Forelimb muscle (tissue), 1 donor: Measurements from ENCODE around the gene LIN7B. TPM values are rescaled to one million over a fixed set of nuclear protein-coding genes. Genes with fewer than 3 reads are reported as not detected.

ENCODE experiments used
- DNase-seq: peaks from one replicate; pipeline ENCODE4 v3.0.0-alpha.2; 2013; ENCODE audit warnings: low read depth
- polyA plus RNA-seq: library from polyadenylated mRNA; unstranded; fragments of 120-200 nt; gene quantifications from one replicate; pipeline ENCODE4 v1.2.1, GENCODE V29; 2013; ENCODE audit not compliant: insufficient read length

The LIN7B gene
- polyA plus RNA-seq, 1 donor: 16.1 TPM

DNA sequence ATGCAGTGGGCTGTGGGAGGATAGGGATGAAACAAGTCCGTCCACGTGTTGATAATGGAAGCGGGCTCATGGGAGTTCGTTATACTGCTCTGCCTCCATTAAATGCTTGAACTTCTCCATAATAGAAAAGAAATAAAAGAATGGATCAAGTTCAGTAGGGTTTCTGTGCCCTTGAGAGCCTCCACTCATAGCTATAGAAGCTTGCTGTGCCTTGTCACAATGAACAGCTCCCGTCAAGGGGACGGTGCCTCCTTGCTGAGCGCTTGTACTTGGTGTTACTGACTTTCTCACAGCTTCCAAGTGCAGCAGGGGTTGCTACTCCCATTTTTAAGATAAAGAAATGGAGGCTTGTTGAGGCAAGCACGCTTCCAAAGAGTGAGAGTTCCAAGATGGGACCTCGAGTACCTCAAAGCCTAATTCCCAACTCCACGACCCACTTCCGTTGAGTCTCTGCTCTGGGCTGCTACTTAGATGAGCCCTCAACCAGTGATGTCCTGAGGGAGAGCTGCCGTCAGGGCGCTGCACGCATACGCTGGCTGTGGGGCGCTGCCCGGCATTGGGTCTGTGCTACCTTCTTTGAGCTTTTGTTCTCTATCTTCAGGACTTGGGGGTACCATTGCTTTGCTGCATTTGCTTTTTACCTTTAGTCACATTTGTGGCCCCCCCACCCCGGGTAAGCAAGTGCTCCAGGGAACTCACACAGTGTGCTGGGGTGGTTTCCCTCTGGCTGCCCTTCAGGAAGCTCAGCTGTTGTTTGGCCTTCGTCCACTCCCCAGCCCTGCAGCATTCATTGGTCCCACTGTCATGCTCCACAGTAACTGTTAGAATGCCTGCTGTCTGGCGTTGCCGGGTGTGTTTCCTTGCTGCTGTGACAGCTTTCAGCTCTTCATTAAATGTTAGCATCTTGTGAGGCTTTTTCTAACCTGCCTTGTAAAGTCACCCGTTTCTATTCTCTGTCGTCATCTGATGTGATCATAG lies 19.4 kb upstream of the LIN7B start:
- no peak for DNase-seq

DNA sequence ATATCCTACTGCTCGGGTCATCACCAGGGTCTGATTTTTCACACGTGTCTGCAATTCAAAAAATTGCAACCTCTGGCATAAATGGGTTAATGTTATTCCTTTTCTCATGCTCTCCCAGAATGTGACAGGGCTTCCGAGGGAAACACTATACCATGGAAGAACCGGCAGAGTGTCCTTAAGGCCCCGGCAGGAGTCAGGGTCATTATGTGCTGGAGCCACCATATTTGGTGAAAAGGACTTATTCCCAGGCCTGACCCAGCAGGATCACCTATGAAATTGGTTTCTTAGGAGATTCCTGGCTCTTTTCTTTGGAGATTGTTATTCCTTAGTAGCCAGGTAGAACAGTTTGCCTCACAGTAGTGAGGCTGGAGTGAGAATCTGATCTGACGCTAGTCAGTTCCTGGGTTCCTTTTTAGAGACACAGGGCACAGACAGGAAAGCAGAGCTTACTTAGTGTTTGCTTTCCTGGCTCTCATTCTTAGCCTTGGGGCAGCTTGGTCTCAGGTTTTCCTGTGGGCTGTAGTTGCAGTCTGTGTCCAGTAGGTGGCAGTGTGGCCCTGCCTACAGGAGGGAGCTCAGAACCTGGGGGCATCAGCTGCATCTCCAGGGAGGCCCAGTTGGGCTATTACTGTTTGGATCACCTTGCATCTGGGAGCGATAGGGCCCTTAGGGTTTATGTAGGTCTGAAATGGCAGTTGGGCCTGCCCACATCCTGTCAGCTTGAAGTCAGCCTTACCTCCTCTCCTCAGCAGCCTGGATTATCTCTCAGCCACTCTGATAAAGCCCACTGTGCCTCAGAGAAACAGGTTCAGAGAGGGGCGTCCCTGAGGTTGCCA lies 16.5 kb upstream of the LIN7B start:
- DNase-seq: no peak

DNA sequence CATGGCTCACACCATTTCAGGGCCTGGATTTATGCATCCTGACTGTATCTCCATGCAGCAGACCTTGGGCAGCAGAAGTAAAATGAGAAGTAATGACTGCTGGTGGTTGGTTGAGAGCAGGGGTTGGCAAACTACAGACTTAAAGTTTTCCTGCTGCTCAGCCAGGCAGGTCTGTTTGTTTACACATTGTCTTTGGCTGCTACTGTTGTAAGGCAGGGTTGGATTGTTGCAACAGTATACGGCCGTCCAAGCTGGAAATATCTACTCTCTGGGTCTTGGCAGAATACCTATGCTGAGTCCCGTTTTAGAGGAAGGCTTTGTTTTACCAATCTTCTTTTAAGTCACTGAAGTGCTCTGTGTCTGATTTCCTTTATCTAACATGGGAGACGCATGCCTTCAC lies 15.4 kb upstream of the LIN7B start:
- DNase-seq: no peak

DNA sequence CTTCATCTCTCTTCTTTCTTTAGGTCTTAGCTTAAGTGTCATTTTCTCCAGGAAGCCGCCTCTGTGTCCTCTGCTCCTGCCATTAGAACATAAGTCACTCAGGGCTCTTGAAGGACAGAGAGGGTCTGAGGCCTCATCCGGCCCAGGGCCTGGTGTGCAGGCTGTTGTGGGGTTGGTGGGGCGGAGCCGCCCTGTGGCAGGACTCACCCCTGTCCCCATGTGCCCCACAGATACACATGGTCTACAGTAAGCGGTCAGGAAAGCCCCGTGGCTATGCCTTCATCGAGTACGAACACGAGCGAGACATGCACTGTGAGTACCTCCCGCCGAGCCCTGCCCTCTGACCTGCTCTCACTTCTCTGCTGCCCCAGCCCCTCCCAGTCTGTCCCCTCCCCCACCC lies 13.0 kb upstream of the LIN7B start:
- DNase-seq: no peak

DNA sequence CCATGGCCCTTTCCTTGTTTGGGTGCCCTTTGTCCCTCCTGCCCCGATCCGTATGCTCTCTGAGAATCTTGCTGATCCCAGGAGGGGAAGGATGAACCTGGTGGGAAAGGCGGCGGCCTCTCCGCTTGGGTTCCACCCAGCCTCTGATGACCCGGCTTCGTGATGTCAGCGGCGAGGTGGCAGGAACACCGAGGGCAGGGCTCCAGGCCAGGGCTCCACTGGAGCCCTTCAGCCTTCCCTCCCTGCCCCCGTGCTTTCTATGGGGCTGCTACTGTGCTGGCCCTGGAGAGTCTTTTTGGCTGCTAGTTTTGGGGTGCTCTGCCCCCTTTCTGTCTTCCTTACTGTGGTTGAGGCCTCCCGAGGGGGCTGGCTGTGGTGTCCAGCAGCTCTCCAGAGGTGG lies 11.9 kb upstream of the LIN7B start:
- no peak for DNase-seq

DNA sequence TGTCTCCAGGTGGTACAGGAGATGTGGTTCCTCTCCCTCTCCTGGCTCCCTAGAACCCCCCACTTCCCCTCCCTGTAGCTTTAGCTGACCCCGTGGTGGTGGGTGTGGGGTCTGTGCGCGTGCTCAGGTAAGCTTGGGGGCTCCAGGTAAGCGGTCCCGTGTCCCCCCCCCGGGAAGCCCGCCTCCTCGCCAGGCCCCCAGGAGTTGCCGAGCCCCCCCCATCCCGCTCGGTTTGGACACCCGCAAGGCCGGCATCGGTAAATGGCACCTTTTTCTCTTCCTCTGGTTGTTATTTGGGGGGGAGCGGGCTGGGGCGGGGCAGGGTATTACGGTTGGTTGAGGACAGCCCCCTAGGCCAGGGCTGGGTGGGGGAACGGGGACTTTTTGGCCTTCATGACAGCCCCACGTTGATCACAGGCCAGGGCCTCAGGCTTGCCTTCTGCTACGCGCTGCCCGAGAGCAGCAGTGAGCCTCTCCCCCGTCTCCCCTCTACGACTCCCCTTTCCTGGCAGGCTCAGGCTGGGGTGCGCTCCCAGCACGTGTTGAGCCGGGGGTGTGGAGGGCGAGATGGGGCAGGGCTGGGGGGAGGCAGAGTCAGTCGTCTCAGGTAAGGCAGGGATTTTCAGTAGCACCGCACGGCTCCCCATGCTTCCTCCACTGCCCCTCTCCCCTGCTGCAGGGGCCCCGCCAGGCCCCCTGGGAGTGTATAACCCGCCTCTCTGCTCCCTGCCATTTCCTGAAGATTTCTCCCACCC lies 10.7 kb upstream of the LIN7B start:
- no peak for DNase-seq

DNA sequence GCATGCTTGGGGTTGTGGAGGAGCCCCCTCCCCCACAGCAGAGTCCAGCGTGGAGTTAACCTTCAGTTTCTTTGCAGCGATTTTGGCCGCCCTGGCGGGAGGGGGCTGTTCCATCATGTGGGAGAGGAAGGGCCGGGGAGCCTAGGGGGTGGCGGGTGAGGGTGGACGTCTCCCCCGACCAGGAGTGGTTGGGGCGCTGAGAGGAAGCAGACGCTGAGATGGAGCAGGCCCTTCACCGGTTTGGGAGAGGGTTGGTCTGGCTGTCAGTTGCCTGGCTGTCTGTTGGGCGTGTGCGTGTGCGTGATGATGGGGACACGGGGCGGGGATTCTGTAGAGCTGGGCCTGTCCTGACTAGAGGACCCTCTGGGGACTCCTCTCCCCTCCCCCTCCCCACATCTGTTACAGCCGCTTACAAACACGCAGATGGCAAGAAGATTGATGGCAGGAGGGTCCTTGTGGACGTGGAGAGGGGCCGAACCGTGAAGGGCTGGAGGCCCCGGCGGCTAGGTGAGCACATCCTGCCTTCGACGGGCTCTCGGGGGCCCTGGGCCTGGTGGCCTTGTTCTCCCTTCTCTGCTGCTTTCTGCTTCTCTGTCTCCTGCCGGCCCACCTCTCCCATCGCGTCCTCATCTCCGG lies 9.8 kb upstream of the LIN7B start:
- DNase-seq: no peak

DNA sequence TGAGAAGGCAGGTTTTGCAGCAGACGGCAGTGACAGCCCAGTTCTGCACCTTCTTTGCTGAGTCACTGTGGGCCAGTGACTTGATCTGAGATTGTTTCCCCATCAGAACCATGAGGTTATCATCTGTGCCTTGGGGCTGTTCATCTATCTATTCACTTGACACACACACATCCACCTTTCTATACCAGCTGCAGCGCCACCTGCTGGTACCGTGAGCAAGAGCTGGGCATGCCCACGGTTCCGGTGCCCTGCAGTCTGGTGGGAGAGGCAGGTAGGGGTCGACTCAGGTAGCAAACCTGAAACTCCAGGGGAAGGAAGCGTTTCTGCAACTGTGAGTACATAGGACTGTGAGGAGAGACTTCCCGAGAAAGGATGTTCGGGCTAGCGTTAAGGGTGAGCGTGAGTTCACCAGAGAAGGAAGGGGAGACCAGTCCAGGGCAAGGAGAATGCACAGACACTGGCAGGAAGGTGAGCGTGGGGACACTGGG lies 7.5 kb upstream of the LIN7B start:
- no peak for DNase-seq

DNA sequence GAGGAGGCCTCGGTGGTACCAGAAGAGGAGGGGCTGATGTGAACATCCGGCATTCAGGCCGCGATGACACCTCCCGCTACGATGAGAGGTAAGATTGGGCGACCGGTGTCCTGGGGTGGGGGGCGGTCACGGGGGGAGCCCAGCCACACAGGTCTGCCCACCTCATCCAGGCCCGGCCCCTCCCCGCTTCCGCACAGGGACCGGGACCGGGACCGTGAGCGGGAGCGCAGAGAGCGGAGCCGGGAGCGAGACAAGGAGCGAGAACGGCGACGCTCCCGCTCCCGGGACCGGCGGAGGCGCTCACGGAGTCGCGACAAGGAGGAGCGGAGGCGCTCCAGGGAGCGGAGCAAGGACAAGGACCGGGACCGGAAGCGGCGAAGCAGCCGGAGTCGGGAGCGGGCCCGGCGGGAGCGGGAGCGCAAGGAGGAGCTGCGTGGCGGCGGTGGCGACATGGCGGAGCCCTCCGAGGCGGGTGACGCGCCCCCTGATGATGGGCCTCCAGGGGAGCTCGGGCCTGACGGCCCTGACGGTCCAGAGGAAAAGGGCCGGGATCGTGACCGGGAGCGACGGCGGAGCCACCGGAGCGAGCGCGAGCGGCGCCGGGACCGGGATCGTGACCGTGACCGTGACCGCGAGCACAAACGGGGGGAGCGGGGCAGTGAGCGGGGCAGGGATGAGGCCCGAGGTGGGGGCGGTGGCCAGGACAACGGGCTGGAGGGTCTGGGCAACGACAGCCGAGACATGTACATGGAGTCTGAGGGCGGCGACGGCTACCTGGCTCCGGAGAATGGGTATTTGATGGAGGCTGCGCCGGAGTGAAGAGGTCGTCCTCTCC lies 6.3 kb upstream of the LIN7B start:
- no peak for DNase-seq

DNA sequence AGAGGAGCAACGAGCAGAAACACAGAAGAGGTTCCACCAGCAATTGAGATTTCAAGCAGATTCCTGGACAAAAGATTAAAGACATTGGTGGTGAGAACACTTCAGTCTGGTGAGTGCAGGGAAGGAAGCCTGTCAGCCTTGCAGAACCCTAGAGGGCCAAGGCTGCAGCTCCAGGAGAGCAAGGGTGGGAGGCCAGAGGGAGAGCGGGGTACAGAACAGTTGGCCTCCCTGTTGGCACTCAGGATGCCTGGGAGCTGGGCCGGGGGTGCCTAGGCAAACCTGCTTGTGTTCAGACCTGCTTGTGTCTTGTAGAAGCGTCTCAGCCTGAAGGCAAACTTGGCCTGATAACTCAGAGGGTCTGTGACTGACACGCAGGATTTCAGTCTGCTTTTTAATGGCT lies 5.1 kb upstream of the LIN7B start:
- DNase-seq: no peak

DNA sequence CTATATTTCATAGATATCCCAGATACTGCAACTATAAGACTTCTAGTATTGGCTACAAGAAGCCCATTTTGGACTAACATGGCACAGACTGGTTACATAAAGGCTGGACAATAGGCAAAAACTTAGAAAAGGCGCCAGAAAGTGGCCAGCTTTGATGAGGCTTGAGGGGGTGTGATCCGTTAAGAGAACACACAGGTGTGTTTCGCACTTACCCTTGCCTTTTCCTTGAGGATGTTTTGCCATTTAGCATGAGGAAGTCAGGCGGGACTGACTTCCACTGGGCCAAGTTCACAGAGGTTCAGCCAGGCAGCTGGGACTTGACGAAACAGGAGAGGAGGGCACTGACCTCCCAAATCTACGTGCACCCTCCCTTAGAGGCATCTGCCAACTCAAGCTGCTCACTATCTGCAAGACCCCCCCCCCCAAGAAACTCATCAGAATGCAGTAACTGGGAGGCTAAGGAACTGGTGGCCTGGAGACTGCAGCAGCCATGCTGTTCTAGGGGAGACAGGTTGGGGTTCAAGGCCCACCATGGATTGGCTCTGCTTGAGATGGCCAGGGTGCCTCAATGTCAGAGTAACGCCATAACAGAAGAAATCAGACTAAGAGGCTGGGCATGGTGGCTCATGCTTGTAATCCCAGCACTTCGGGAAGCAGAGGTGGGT lies 4.5 kb upstream of the LIN7B start:
- DNase-seq: no peak

DNA sequence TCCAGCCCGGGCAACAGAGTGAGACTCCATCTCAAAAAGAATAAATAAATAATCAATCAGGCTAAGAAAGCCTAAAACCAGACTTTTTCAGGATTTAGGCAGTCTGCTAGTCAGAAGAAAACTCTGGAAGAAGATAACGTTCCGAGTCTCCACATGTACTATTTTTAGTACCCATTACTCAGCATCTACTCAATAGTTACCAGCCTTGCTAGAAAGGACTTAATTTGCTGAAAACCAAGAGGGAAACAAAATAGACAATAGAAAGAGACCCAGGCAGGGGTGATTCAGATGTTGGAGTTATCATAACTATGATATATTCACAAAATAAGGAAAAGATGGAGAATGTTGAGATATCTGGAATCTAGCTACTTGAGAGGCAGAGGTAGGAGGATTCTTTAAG lies 3.6 kb upstream of the LIN7B start:
- no peak for DNase-seq

DNA sequence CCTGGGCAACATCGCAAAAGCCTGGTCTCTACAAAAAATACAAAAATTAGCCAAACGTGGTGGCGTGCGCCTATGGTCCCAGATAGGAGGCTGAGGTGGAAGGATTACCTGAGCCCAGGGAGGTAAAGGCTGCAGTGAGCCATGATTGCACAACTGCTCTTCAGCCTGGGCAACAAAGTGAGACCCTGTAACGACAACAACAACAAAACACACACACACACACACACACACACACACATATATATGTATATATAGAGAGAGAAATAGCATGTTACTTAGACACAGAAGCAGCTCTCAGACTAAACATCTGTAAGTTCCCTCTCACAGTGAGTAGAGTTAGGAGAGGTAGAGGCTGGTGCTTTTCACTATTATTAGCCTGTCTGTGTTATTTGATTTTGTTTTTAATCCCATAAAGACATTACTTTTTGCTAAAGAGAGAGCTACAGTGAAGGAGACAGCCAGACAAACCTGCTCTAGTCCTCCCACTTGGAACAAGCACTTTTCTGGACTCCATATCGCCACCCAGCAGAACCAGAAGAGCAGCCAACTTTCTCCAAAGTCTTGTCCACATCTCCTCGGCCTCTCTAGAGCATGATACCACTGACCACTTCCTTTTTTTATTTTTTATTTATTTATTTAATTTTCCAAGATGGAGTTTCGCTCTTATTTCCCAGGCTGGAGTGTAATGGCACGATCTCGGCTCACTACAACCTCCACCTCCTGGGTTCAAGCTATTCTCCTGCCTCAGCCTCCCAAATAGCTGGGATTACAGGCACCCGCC lies 2.8 kb upstream of the LIN7B start:
- DNase-seq: no peak

DNA sequence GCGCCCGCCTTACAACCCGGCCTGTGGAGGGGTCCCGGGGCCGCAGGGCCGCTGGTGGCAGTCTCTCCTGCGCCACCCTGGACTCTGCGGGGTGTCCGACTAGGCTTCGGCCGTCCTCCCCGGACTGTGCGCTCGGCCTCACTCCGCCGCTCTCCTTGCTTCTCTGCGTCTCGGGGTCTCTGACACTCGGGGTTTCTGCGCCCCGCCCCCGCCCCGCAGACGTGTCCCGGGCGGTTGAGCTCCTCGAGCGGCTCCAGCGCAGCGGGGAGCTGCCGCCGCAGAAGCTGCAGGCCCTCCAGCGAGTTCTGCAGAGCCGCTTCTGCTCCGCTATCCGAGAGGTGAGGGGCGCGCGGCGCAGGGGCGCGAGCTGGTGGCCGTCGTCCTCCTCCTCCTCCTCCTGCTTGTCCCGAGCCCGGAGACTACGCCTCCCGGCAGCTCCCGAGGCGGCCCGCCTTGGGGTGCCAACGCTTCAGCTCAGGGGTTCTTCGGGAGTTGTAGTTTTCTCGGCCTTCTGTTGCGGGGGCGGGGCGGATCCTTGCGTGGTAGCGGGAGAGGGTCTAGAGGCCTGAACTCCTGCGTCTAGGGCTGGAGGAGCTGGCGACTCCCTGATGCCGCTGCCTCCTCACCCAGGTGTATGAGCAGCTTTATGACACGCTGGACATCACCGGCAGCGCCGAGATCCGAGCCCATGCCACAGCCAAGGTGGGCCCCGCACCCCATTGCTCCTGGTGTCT lies 627 bp downstream of the LIN7B start:
- DNase-seq: no peak

DNA sequence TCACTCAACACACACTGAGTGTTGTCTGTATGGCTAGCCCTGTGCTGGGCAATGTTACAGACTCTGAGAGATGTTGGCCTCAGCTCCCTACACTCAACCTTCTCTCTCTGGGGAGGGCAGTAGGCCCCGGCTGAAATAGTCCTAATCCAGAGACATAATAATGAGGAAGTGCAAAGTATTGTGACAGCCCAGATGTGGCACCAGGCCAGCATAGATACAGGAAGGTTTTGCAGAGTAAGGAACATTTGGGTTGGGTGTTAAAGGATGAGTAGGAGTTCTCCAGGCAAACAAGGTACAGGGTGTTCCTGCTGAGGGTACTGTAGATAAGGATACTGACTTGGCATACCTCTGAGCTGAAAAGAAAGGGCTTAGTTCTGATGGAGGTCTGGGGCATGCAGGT lies 2.4 kb downstream of the LIN7B start:
- DNase-seq: no peak

DNA sequence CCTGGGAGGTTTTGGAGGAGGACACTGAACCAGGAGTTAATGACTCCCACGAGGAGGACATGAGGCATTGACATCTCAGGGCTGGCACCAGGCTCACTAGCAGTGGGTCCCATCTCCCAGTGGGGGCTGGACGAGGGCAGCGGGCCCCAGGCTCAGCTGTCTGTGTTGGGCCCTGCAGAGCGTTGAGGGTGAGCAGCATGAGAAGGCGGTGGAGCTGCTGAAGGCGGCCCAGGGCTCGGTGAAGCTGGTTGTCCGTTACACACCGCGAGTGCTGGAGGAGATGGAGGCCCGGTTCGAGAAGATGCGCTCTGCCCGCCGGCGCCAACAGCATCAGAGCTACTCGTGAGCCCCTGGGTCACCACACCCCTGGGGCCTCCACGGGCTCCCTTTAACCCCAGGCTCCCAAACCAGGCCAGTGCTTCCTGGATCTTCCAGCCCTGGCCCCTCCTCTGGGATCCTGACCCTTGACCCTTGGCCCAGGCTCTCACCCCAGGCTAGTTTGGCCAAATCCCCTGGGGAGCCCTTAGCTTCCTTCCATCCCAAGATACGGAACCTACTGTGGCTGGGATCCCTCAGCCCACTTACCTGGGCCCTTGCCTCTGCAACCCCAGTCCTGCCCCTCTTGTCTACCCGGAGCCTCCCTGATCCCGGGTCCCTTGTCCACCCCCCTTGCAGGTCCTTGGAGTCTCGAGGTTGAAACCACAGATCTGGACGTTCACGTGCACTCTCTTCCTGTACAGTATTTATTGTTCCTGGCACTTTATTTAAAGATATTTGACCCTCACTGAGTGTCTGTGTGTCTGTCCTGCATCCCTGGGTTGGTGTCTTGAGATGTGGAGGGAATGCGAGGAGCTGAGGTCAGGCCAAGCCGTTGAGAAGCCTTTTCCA lies 3.8 kb downstream of the LIN7B start:
- no peak for DNase-seq
